GM08714 (cell line): Measurements from ENCODE around the gene PPM1K.

Source experiments
- H3K4me3 ChIP-seq: fragments of 200-500 bp; sonication (Bioruptor generic); 2 replicates; pipeline ENCODE4 v1.5.1; 2014; ENCODE audit warnings: mild to moderate bottlenecking, low read length, inconsistent platforms
- ZNF274 ChIP-seq: IDR thresholded peaks from 2 replicates; pipeline ENCODE4 v1.6.1; 2012; ENCODE audit warnings: mild to moderate bottlenecking, low read depth, low read length

The PPM1K gene

DNA sequence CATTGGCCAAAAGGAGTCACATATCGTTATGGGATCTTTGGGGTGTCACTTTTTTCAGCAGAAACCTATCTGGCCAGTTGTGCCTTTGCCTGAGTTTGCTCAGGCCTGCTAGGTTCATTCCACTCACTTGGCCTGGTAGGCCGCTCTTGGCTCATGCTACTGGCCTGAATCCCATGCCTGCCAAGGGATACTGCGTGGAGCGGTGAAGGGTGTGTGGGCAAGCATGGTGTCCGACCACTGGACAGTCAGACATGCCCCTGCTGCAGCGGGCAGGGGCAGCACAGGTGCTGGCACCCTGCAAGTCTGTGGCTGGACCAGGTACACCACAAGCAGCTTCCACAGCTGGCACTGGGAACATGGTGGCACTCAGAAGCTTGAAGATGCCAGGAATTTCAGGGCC lies 11.3 kb upstream of the PPM1K start:
- no peak overlapping the region for H3K4me3 ChIP-seq
- no peak for TF ChIP-seq ZNF274

GRCh38 chr4:88291003-88291402 lies 6.6 kb upstream of the PPM1K start:
- TF ChIP-seq ZNF274 = no peak
- no peak overlapping the region for H3K4me3 ChIP-seq

DNA sequence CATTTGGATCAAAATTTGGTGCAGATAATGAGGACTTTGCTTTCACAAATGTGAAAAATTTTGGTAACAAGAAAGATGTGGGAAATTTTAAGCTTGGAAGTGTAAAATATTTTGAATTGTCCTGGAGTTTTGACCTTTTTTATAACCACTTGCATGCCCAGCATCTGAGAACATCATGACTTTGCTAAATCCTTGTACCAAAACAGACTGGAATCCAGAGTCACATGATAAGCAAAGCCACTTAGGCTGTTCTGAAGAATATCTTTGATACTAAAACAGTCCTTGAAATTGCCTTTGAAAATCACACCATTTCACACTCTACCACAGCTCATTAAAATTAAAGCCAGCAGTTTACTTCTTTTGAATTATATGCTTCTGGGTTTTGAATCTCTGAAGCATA lies 2.5 kb upstream of the PPM1K start:
- TF ChIP-seq ZNF274 = no peak
- no peak overlapping the region for H3K4me3 ChIP-seq

GRCh38 chr4:88285235-88285653 lies 883 bp upstream of the PPM1K start:
- TF ChIP-seq ZNF274 = no peak
- peak overlapping the region; percentile 49 for H3K4me3 ChIP-seq

DNA sequence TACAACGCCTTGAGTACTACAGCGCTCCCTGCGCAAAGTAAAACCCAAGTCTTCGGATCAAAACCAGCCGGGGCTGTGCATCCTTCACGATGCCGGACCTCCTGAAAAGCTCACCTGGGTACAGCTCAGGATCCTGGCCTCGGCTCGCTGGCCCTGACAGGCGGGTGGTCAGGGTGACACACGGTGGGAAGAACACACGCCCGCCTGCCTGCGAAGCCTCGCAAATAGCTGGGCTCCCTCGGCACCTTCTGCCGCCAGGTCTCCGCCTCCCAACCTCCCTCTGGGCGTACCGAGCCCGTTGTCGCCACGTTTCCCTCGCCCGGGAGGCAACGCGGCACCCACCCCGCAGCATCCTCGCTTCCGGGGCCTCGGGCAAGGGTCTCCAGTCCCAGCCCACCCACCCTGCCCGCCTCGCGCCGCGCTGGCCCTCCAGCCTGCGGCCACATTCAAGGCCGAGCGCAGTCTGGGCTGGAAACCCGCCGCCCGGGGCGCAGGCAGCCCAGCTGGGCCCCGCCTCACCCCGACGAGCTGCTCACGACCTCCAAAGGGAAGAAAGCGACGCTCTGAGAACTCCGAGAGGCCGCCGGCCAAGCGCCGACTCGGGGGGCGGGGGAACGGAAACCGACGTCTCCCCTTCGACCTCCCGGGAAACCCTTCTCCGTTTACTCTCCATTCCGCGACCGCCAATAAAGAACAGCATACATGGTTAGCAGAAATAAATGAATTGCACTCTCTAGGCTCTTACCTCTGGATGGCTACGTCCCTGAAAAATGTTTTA lies 511 bp downstream of the PPM1K start:
- H3K4me3 ChIP-seq = peak overlapping the region; percentile 81
- no peak for TF ChIP-seq ZNF274

- H3K4me3 ChIP-seq = peak overlapping the region; percentile 20; the same call in 1 of the 2 replicates
- no peak for TF ChIP-seq ZNF274
Measured at GRCh38 chr4:88280228-88280795, 4.0 kb downstream of the PPM1K start.

- H3K4me3 ChIP-seq = no peak overlapping the region
- TF ChIP-seq ZNF274 = no peak
Measured at GRCh38 chr4:88277711-88278225, 6.6 kb downstream of the PPM1K start.

GRCh38 chr4:88276952-88277710 lies 7.2 kb downstream of the PPM1K start:
- TF ChIP-seq ZNF274 = no peak
- no peak overlapping the region for H3K4me3 ChIP-seq

GRCh38 chr4:88275949-88276515 lies 8.3 kb downstream of the PPM1K start:
- no peak overlapping the region for H3K4me3 ChIP-seq
- no peak for TF ChIP-seq ZNF274

DNA sequence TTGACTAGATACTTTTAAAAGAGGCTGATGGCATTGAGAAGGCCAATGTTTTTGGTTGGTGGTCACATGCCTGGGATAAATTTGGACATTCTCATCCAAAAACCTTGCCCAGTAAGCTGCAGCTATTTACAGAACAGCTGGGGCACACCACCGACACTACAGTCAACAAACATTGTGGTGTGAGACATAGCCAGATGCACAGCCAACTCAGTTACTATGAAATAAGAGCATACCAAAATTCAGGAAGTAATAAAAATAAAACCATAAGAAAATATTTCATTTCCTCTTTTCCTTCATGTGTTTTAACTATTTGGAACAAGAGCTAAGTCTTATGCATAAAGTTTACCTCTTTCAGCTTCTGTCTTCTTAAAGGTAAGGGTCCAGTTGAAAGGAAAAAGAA lies 8.8 kb downstream of the PPM1K start:
- TF ChIP-seq ZNF274 = no peak
- H3K4me3 ChIP-seq = no peak overlapping the region

DNA sequence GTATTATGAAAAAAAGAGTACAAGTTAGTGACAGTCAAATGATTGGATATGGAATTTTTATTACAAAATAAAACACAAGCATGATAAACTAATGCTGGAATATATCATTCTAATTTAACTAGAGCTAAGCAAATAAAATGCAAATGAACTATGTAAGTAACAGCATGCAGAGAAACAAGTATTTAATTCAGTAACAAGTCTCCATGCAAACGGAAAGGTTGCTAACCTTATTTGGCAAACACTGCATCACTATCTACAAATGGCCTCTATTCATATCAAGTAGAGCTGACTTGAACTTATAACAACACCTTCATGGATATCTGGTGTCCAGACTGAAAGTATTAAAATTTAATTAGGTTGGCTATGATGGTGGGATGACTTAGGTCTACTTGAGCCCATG lies 15.4 kb downstream of the PPM1K start:
- no peak for TF ChIP-seq ZNF274

DNA sequence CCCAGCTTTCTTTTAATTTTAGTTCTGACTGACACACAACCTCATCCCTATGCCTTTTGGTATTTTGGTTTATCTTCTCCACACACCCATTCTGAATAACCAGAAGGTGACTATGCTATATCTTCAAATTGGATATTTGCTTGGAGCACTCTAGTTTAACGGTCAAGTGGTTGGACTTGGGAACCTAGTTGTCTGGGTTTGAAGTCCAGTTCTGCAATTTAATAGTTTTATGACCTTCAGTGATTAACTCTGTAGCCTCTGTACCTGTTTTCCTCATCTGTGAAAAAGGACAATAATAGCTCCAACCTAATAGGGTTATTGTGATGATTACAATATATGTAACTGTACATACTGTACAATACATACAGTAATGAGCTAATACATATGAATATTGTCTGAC lies 20.0 kb downstream of the PPM1K start:
- no peak for TF ChIP-seq ZNF274
- H3K4me3 ChIP-seq = no peak overlapping the region

More for the DNA sequence above, 15.4 kb downstream of the PPM1K start:
- H3K4me3 ChIP-seq = no peak overlapping the region

- TF ChIP-seq ZNF274 = no peak
- no peak overlapping the region for H3K4me3 ChIP-seq
Measured at GRCh38 chr4:88257726-88258125, 26.6 kb downstream of the PPM1K start.

GRCh38 chr4:88255111-88255510 lies 29.2 kb downstream of the PPM1K start:
- TF ChIP-seq ZNF274 = no peak
- H3K4me3 ChIP-seq = no peak overlapping the region
